SK-N-SH (cell line): ENCODE measurements around the gene EPB41L2. TPM values are rescaled to one million over a fixed set of nuclear protein-coding genes. Genes with fewer than 3 reads are reported as not detected.

ENCODE experiments used
- CTCF ChIA-PET: fragments of 300-600, 350-600 bp; formaldehyde crosslinking; extraction: SDS; loops from one replicate; lab custom pipeline; 2021; lab: Yijun Ruan, JAX
- POLR2A ChIA-PET: fragments of 350-600 bp; sonication (Branson Sonifier 250); formaldehyde crosslinking; extraction: SDS; loops from one replicate; lab custom pipeline; 2020; ENCODE audit warnings: antibody characterized with exemption, inconsistent platforms; lab: Yijun Ruan, JAX
- DNase-seq: peaks from one replicate; pipeline ENCODE4 v3.0.0; 2012
- H2AFZ ChIP-seq: fragments of 200-600 bp; sonication (generic); 2 replicates; pipeline ENCODE4 v1.8.1; 2016; ENCODE audit warnings: antibody characterized with exemption, mild to moderate bottlenecking, low read depth
- H3F3A ChIP-seq: fragments of 200-600 bp; sonication (generic); replicated peaks from 2 replicates; pipeline ENCODE3; 2016; ENCODE audit warnings: antibody characterized with exemption, mild to moderate bottlenecking; ENCODE audit not compliant: insufficient read depth
- H3K27ac ChIP-seq, 2 experiments: fragments of 200-500 bp in 1 of 2; fragments of 200-600 bp in 1 of 2; sonication (Bioruptor generic) in 1 of 2; sonication (generic), shearing (Covaris generic) in 1 of 2; 2 replicates each; pipeline versions ENCODE4 v1.5.1 to v1.6.1; 2014 to 2016; ENCODE audit warnings: low read depth in 2 of 2, inconsistent platforms in 1 of 2, low read length in 1 of 2, mild to moderate bottlenecking in 1 of 2, mixed read lengths in 1 of 2
- H3K27me3 ChIP-seq: fragments of 200-600 bp; sonication (generic), shearing (Covaris generic); 2 replicates; pipeline ENCODE4 v1.6.1; 2016; ENCODE audit warnings: mixed run types; ENCODE audit not compliant: insufficient read depth
- H3K36me3 ChIP-seq, 2 experiments: fragments of 200-500 bp in 1 of 2; fragments of 200-600 bp in 1 of 2; sonication (Bioruptor generic) in 1 of 2; sonication (generic) in 1 of 2; replicated peaks in 1 of 2; 2 replicates each; pipeline versions ENCODE3 to v1.5.1; 2014 to 2016; ENCODE audit warnings: low read length in 1 of 2, mild to moderate bottlenecking in 1 of 2; ENCODE audit not compliant: insufficient read depth in 2 of 2, control insufficient read depth in 1 of 2
- H3K4me1 ChIP-seq, 2 experiments: fragments of 200-500 bp in 1 of 2; fragments of 200-600 bp in 1 of 2; sonication (Bioruptor generic) in 1 of 2; sonication (generic), shearing (Covaris generic) in 1 of 2; 2 replicates each; pipeline versions ENCODE4 v1.5.1 to v1.6.1; 2014 to 2016; ENCODE audit warnings: low read depth in 1 of 2, low read length in 1 of 2, mixed run types in 1 of 2; ENCODE audit not compliant: insufficient read depth in 2 of 2, control insufficient read depth in 1 of 2
- H3K4me2 ChIP-seq: fragments of 200-600 bp; sonication (generic), shearing (Covaris generic); 2 replicates; pipeline ENCODE4 v1.6.1; 2017; ENCODE audit warnings: mixed run types
- H3K4me3 ChIP-seq, 2 experiments: fragments of 200-500 bp in 1 of 2; fragments of 200-600 bp in 1 of 2; sonication (Bioruptor generic) in 1 of 2; sonication (generic), shearing (Covaris generic) in 1 of 2; 2 replicates each; pipeline versions ENCODE4 v1.5.1 to v1.8.1; 2014 to 2016; ENCODE audit warnings: low read depth in 2 of 2, inconsistent platforms in 1 of 2, low read length in 1 of 2, mild to moderate bottlenecking in 1 of 2, mixed read lengths in 1 of 2, moderate library complexity in 1 of 2
- H3K79me2 ChIP-seq: fragments of 200-600 bp; sonication (generic); 2 replicates; pipeline ENCODE4 v1.8.1; 2017; ENCODE audit warnings: mild to moderate bottlenecking; ENCODE audit not compliant: insufficient read depth
- H3K9ac ChIP-seq: fragments of 200-600 bp; sonication (generic); 2 replicates; pipeline ENCODE4 v1.6.1; 2017; ENCODE audit warnings: mixed run types
- H3K9me2 ChIP-seq: fragments of 200-600 bp; sonication (generic); 2 replicates; pipeline ENCODE4 v1.6.1; 2017; ENCODE audit warnings: mixed run types
- H3K9me3 ChIP-seq: fragments of 200-600 bp; sonication (generic); 2 replicates; pipeline ENCODE4 v1.6.1; 2017; ENCODE audit warnings: mixed run types, mild to moderate bottlenecking, moderate library complexity
- H4K20me1 ChIP-seq: fragments of 200-600 bp; sonication (generic); 2 replicates; pipeline ENCODE4 v1.6.1; 2017; ENCODE audit warnings: mild to moderate bottlenecking, mixed run types; ENCODE audit not compliant: insufficient read depth
- EP300 ChIP-seq, 2 experiments: IDR thresholded peaks; 2 replicates each; pipeline versions ENCODE4 v1.4.0 to v1.6.1; 2012; ENCODE audit warnings: borderline replicate concordance in 1 of 2, low read depth in 1 of 2, low read length in 1 of 2
- EZH2phosphoT487 ChIP-seq: fragments of 200-600 bp; sonication (generic); IDR thresholded peaks from 2 replicates; pipeline ENCODE4 v1.6.1; 2017; ENCODE audit warnings: low read depth, mixed run types, mild to moderate bottlenecking, antibody characterized with exemption, moderate library complexity, borderline replicate concordance
- FOSL2 ChIP-seq: IDR thresholded peaks from 2 replicates; pipeline ENCODE4 v1.4.0; 2012; ENCODE audit warnings: low read depth, mild to moderate bottlenecking, moderate library complexity, borderline replicate concordance
- FOXJ3 ChIP-seq: sonication (generic); formaldehyde crosslinking; IDR thresholded peaks from 2 replicates; pipeline ENCODE4 v1.5.1; 2020; ENCODE audit warnings: mild to moderate bottlenecking, missing genetic modification reagents
- GABPA ChIP-seq: IDR thresholded peaks from 2 replicates; pipeline ENCODE4 v1.4.0; 2012; ENCODE audit warnings: low read depth, mild to moderate bottlenecking
- GATA2 ChIP-seq: sonication (generic); formaldehyde crosslinking; IDR thresholded peaks from 2 replicates; pipeline ENCODE4 v1.5.0; 2020; ENCODE audit warnings: mild to moderate bottlenecking, missing genetic modification reagents
- IRF3 ChIP-seq: fragments of 150-350 bp; IDR thresholded peaks from 2 replicates; pipeline ENCODE4 v1.6.1; 2016; ENCODE audit warnings: mild to moderate bottlenecking, low read depth, low read length
- MXI1 ChIP-seq: IDR thresholded peaks from 2 replicates; pipeline ENCODE4 v1.6.1; 2012; ENCODE audit warnings: mild to moderate bottlenecking, low read depth, low read length, improper control_type of control experiment
- NRF1 ChIP-seq: IDR thresholded peaks from 2 replicates; pipeline ENCODE4 v1.6.1; 2012; ENCODE audit warnings: low read depth, mild to moderate bottlenecking, low read length
- POLR2AphosphoS5 ChIP-seq: IDR thresholded peaks from 2 replicates; pipeline ENCODE4 v1.6.1; 2012; ENCODE audit warnings: low read depth, low read length
- RFX5 ChIP-seq: IDR thresholded peaks from 2 replicates; pipeline ENCODE4 v1.6.1; 2012; ENCODE audit warnings: mild to moderate bottlenecking, improper control_type of control experiment, low read length
- RXRA ChIP-seq: IDR thresholded peaks from 2 replicates; pipeline ENCODE4 v1.4.0; 2012; ENCODE audit warnings: low read depth, mild to moderate bottlenecking, borderline replicate concordance
- SMC3 ChIP-seq: IDR thresholded peaks from 2 replicates; pipeline ENCODE4 v1.6.1; 2012; ENCODE audit warnings: low read depth, low read length, improper control_type of control experiment
- TCF12 ChIP-seq: IDR thresholded peaks from 2 replicates; pipeline ENCODE4 v1.4.0; 2012
- TEAD4 ChIP-seq: IDR thresholded peaks from 2 replicates; pipeline ENCODE4 v1.4.0; 2012; ENCODE audit warnings: mild to moderate bottlenecking, borderline replicate concordance; ENCODE audit not compliant: insufficient read depth
- USF1 ChIP-seq: IDR thresholded peaks from 2 replicates; pipeline ENCODE4 v1.4.0; 2012; ENCODE audit warnings: low read depth, borderline replicate concordance
- USF2 ChIP-seq: fragments of 150-350 bp; IDR thresholded peaks from 2 replicates; pipeline ENCODE4 v1.6.1; 2017; ENCODE audit warnings: antibody characterized with exemption, low read length, low read depth, borderline replicate concordance
- ZBTB33 ChIP-seq: IDR thresholded peaks from 2 replicates; pipeline ENCODE4 v1.4.0; 2012; ENCODE audit warnings: low read depth, borderline replicate concordance
- WGBS: methylation state at CpG from one replicate; pipeline ENCODE4 v1.1.6; 2017; ENCODE audit warnings: low lambda C conversion rate; 5-methylcytosine and 5-hydroxymethylcytosine counted together
- polyA plus RNA-seq, 3 experiments: library from polyadenylated mRNA; depleted of rRNA; stranded (reverse); fragments of >200 nt; gene quantifications; 2 replicates each; pipeline ENCODE4 v1.2.3, GENCODE V29; 2012

The EPB41L2 gene
- polyA plus RNA-seq, 1 of the 3 experiments (the other 2 are of a cell fraction) = 1.4 TPM

GRCh38 chr6:130913120-130913519 lies 149.9 kb downstream of the EPB41L2 start (continued):
- TF ChIP-seq EZH2phosphoT487 = no peak
- TF ChIP-seq EP300 (IDR thresholded peaks at IDR 0.05; ENCODE audit: borderline replicate concordance in 1 of 2, low read depth in 1 of 2, low read length in 1 of 2) = no peak
- TF ChIP-seq SMC3 = no peak

GRCh38 chr6:130912434-130912833 lies 150.6 kb downstream of the EPB41L2 start:
- Histone ChIP-seq H3K9me2 (no peaks in the 10 kb centered on the region), H3K4me1 (no peaks in the 10 kb centered on the region), H3K36me3 (no peaks in the 10 kb centered on the region), H3K27me3 (peaks cover 13% of the 10 kb centered on the region; the same call in 1 of the 2 replicates), H4K20me1 (no peaks in the 10 kb centered on the region), H2AFZ (no peak overlapping the region), H3K9me3 (no peaks in the 10 kb centered on the region), H3K4me2 (no peak overlapping the region), H3K79me2 (no peaks in the 10 kb centered on the region), H3K27ac (no peak overlapping the region), H3K4me3 (no peak overlapping the region), H3F3A (no peaks in the 10 kb centered on the region), H3K9ac (no peak overlapping the region)
- WGBS = 62% methylated on average over 4 of the region's 4 CpGs
- TF ChIP-seq IRF3 (no peak), GABPA (no peak), FOSL2 (no peak), TCF12 (no peak), SMC3 (no peak), RXRA (no peak), GATA2 (CRISPR knock-in tag) (no peak), TEAD4 (no peak), ZBTB33 (no peak), POLR2AphosphoS5 (no peak), FOXJ3 (CRISPR knock-in tag) (no peak), RFX5 (no peak), USF1 (no peak), EP300 (IDR thresholded peaks at IDR 0.05; ENCODE audit: borderline replicate concordance in 1 of 2, low read depth in 1 of 2, low read length in 1 of 2) (no peak), USF2 (no peak), EZH2phosphoT487 (no peak), MXI1 (no peak), NRF1 (no peak)
- CTCF ChIA-PET = no interaction called here
- DNase-seq = no peak
- POLR2A ChIA-PET = no interaction called here
